ENCODE results near the gene SIAE.
"Not testable (repeated sequence)": the region's sequence is repeated elsewhere in the genome, so short reads cannot be mapped to it uniquely, and the experiment has no call there.

The SIAE gene

DNA sequence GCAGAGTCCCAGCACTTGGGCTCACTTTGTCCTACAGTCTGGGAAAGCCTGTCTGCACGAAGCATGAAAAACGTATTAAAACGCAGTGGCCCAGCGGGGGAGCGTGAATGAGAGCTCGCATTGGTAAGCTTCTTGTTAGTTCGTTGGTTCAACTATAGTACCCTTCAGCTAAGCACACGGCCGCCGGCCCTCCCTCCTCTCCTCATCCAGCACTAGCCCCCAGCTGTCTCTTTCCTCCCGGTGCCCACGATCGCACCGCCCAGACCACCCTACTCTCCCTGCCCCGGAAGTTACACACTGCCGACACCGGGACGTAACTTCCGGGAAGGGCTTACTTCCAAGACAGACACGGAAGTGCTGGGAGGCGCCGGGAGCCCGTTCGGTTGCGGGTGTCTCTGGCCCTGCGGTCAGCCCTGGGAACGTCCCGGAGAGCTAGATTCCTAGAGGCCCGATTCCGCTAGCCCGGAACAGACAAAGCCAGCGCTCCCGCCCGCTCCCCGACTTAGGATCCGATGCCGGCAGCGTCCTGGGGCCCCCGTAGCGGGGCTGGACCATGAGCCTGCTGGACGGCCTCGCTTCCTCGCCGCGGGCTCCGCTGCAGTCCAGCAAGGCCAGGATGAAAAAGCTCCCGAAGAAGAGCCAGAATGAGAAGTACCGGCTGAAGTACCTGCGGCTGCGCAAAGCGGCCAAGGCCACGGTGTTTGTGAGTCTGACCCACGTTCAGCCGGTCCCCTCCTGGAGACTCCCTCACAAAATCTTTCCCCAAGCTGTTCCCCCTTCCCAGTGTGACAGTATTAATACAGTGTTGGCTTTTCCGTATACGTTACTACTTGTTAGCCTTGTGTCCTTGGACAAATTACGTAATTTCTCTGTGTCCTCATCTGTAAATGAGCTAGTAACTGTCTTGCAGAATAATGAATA, 50.7 kb downstream of the SIAE start, which contains the start of gene TBRG1:
Gene TBRG1 (plus strand): TSS at position 334 of the 921 bp plus-strand sequence. CDS start 220 bp downstream, at position 554.
- peak; percentile 94 for DNase-seq

GRCh38 chr11:124618863-124619262, 54.7 kb downstream of the SIAE start:
- DNase-seq = no peak

- no peak for DNase-seq
Measured at GRCh38 chr11:124612567-124613246, 60.8 kb downstream of the SIAE start.

DNA sequence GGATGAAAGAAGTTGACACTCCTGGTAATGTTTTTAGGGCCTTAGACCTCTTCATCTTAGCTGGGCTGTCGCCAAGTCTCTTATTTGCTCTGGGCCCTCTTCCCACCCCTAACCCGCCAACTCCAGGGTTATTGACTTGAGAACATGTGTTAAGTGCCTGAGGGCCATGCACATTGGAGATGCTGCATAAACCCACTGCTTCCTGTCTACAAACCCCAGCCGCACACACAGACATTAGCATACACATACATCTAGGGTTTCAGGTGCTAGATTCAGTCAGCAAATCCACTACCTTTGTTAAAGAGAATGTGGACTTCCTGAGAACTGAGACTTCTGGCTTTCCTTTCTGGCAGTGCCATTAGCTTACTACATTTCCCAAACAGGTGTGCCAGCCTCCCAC, 61.5 kb downstream of the SIAE start:
- DNase-seq = no peak

- DNase-seq = no peak
Measured at GRCh38 chr11:124611064-124611463, 62.5 kb downstream of the SIAE start, which contains the start of gene PANX3. PANX3 (plus strand) TSS chr11:124611428; CDS start chr11:124611557, 129 bp downstream.

- no peak for DNase-seq
Measured at GRCh38 chr11:124610295-124610694, 63.2 kb downstream of the SIAE start.

GRCh38 chr11:124608147-124608546, 65.4 kb downstream of the SIAE start:
- no peak for DNase-seq

- no peak for DNase-seq
Measured at GRCh38 chr11:124605719-124606118, 67.8 kb downstream of the SIAE start.

DNA sequence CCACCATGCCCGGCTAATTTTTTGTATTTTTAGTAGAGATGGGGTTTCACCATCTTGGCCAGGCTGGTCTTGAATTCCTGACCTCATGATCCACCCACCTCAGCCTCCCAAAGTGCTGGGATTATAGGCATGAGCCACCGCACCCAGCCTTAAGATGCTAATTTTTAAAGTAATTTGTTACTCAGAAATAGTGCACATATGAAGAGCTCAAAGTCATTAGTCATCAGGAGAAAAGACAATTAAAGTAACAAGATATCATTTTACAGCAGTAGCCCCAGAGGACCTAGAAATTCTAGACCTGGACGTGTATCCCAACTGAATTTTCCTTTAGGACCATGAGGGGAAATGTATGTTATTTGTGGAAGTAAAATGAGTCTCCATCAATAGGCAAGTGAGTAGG, 70.8 kb downstream of the SIAE start:
- not testable (repeated sequence) for DNase-seq

DNA sequence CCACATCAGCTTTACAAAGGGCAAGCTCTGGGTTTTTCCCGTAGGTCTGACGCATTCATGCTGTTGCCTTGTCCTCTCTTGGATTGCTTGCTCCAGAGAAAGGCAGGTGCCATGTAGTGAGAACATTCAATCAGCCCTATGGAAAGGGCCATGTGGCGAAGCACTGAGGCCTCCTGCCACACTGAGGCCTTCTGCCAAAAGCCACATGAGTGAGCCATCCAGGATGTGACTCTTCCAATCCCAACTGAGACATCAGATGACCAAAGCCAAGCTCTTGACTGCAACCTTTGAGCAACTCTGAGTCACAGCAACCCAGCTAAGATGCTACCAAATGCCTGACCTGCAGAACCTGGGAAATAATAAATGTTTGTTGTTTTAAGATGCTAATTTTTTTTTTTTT, 71.3 kb downstream of the SIAE start:
- DNase-seq = no peak

DNA sequence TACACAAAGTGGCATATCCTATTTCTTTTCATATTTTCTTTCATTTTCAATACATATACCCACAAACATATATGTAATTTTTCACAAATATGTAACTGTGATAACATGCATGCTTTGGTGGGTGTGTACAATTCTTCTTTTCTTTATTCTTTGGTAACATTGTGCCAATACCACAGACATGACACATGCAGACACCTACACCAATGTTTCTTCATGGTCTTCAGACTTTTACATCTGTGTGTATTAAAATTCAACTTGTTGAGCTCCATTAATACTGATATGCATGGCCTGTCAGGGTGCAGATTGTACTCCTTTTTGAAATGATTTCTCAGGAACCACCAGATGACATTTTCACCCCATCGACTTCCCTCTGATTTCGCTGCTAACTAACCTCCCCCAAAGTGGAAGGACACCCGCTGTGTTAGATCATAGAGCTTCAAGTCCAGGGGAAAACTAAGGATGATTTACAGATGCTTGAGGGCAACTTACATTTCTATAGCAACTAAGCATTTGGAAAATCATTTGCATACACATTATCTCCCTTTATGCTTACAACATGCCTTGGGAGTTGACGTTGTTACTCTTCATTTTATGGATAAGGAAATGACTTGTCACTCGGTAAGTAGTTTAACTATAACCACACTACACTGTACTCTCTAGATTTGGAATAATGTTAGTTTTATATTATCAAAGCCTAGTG, 72.8 kb downstream of the SIAE start:
- no peak for DNase-seq

DNA sequence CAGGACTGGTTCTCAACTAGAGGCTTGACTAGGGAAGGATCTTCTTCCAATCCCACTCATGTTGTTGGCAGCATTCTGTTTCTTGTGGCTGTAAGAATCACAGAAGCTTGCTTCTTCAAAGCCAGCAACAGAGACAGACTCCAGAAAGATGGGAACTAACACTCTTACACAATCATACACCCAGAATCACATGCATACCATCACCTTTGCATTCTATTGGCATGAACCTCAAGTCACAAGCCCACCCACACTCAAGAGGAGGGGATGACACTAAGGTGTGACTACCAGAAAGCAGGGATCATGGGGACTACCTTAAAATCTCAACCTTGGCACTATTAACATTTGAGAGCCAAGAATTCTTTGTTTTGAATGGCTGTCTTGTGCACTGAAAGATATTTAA, 75.9 kb downstream of the SIAE start:
- no peak for DNase-seq

DNA sequence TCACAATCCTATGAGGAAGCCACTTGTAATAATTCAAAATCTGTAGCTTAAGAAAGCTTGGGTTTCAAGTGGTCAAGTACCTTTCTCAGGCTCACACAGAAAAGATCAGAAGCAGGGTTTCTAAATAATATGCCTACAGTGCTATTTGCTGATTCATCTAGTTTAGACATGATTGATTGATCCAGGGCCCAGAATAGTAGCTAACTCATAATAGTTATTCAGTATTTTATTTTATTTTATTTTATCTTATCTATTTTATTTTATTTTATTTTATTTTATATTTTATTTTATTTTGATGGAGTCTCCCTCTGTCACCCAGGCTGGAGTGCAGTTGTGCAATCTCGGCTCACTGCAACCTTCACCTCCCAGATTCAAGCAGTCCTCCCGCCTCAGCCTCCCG, 78.2 kb downstream of the SIAE start:
- no peak for DNase-seq

GRCh38 chr11:124592627-124593026, 80.9 kb downstream of the SIAE start:
- no peak for DNase-seq

DNA sequence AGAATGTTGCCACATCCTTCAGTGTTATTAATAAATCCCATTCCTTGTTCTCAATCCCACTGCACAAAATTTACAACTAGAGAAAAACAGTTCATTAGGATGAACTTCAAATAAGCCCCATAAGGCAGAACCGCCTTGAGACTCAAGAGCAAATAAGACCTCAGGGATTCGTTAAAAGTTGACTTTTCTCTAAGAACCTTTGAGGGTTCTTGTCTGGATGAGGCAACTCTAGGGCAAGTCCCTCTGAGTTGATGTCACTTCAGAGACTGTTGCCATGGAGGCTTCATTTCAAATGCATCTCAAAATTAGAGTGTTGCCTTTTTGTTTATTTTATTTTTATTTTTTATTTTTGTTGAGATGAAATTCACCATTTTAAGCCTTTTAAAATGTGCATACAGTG, 82.1 kb downstream of the SIAE start:
- no peak for DNase-seq

GRCh38 chr11:124586238-124586860, 87.2 kb downstream of the SIAE start:
- DNase-seq = peak; percentile 69

DNA sequence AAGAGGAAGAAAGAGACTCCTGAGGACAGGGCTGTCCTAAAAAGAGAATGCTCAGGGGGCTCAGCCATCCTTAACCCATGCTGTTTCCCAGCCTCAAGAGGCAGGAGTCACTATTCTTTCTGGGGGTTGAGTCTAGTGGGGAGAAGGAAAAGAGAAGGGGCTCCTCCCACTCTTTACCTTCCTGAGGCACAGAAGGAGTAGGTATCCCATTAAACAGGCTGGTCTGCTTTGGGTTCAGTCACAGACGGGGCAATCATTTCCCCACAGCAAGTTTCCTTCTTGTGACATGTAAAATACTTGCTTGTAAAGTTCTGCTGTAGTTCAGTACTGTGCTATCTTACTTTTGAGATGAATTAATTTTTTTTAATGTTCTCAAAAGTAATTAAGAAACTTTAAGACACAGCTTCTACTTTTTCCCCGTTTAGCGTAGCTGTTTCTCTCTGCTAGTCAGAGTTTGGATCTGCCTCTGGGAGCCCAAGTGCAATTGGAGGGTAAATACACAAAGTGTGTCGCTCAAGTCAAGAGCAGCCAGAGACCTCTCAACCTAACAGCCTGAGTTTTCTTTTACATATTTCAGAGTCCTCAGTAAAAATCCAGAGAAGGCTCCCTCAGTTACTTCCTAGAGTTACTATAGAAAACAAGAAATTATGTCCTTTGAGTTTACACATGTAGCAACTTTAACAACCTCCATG, 88.7 kb downstream of the SIAE start:
- no peak for DNase-seq

- DNase-seq = no peak
Measured at GRCh38 chr11:124583781-124584180, 89.8 kb downstream of the SIAE start.
